HG02798 (cell line): Measurements from ENCODE around the gene PCDHGA8.
"Not testable (repeated sequence)": the region's sequence is repeated elsewhere in the genome, so short reads cannot be mapped to it uniquely, and the experiment has no call there.

Experiments
- ATAC-seq: cut with Tn5 transposase; IDR thresholded peaks from one replicate; pipeline ENCODE4 v1.9.1; 2021; ENCODE audit warnings: mild to moderate bottlenecking; ENCODE audit not compliant: unreplicated experiment, poor library complexity

Gene PCDHGA8

DNA sequence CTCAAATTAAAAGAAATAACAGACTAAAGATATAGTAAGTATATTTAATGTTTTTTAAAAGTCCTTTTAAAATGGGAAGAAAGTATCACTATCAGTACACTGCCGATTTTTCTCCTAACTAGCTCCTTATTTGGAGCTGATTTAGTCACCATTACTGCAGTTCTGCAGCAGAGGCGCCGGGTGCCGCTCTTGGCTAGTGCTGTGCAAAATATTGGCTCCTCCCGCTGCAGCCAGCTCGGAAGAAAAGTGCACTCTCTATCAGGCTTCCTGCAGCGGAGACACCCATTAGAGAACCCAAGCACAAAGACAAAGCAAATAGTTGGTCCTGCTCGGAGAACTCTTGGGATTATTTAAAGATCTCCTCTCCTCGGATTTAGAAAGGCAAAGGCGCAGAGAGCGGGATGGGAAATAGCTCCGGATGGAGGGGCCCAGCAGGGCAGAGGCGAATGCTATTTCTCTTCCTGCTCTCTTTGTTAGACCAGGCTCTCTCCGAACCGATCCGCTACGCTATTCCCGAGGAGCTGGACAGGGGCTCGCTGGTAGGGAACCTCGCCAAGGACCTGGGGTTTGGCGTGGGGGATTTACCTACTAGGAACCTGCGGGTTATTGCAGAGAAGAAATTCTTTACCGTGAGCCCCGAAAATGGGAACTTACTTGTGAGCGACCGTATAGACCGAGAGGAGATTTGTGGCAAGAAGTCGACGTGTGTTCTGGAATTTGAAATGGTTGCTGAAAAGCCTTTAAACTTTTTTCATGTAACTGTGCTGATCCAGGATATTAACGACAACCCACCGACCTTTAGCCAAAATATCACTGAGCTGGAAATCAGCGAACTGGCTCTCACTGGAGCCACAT lies 22.2 kb upstream of the PCDHGA8 start, which contains the start of gene PCDHGB3:
TSS of gene PCDHGB3 (plus strand) at position 249 of the 855 bp plus-strand sequence. CDS start at position 402, 153 bp downstream.
- ATAC-seq = peak; percentile 91

DNA sequence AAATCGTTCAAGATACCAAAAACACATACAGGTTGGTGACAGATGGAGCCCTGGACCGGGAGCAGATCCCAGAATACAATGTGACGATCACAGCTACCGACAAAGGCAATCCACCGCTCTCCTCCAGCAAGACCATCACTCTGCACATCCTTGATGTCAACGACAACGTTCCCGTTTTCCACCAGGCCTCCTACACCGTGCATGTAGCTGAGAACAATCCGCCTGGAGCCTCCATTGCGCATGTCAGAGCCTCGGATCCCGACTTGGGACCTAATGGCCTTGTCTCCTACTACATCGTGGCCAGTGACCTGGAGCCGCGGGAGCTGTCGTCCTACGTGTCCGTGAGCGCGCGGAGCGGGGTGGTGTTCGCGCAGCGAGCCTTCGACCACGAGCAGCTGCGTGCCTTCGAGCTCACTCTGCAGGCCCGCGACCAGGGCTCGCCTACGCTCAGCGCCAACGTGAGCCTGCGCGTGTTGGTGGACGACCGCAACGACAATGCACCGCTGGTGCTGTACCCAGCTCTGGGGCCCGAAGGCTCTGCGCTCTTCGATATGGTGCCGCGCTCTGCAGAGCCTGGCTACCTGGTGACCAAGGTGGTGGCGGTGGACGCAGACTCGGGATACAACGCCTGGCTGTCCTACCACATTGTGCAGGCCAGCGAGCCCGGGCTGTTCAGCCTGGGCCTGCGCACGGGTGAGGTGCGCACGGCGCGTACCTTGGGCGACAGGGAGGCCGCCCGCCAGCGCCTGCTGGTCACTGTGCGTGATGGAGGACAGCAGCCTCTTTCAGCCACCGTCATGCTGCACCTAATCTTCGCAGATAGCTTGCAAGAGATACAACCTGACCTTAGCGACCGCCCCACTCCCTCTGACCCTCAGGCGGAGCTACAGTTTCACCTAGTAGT lies 20.6 kb upstream of the PCDHGA8 start:
- ATAC-seq = no peak

DNA sequence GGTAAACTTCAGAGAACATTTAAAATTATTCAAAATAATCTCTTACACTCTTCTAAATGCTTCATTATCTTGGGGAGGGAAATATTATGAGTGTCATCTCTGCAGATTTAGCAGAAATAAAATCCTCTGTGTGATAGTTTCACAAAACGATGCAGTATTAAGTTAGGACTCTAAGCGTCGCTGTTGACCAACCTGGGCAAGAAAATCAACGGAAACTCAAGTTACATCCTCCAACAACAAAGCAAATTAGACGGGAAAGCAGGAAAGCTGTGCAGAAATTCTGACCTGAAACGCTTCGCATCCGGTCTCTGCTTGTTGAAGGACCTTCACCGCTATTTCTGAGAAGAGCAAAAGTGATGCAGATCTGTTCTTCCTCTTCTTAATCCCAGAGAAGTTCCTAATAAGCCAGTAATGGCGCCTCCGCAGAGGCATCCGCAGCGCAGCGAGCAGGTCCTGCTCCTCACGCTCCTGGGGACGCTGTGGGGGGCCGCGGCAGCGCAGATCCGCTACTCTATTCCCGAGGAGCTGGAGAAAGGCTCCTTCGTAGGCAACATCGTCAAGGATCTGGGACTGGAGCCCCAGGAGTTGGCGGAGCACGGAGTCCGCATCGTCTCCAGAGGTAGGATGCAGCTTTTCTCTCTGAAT lies 18.6 kb upstream of the PCDHGA8 start, which contains the start of gene PCDHGA6:
TSS of gene PCDHGA6 (plus strand) at position 219 of the 645 bp plus-strand sequence. CDS start at position 412, 193 bp downstream.
- ATAC-seq = no peak

DNA sequence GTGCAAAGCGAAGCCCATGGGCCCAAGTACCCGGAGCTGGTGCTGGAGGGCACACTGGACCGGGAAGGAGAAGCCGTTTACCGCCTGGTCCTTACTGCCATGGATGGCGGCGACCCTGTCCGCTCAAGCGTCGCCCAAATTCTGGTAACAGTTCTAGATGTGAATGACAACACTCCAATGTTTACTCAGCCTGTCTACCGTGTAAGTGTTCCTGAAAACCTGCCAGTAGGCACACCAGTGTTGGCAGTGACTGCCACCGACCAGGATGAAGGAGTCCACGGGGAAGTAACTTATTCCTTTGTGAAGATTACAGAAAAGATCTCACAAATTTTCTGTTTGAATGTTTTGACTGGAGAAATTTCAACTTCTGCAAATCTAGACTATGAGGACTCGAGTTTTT lies 17.8 kb upstream of the PCDHGA8 start:
- no peak for ATAC-seq

DNA sequence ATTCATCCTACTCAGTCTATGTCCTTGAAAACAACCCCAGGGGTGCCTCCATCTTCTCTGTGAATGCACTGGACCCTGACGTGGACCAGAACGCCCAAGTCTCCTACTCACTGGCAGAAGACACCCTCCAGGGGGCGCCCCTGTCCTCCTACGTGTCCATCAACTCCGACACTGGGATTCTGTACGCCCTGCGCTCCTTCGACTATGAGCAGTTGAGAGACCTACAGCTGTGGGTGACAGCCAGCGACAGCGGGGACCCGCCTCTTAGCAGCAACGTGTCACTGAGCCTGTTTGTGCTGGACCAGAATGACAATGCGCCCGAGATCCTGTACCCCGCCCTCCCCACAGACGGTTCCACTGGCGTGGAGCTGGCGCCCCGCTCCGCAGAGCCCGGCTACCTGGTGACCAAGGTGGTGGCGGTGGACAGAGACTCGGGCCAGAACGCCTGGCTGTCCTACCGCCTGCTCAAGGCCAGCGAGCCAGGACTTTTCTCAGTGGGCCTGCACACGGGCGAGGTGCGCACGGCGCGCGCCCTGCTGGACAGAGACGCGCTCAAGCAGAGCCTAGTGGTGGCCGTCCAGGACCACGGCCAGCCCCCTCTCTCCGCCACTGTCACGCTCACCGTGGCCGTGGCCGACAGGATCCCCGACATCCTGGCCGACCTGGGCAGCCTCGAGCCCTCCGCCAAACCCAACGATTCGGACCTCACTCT lies 16.8 kb upstream of the PCDHGA8 start:
- ATAC-seq = not testable (repeated sequence)

GRCh38 chr5:141382469-141383294 lies 9.8 kb upstream of the PCDHGA8 start, which contains the start of gene PCDHGA7:
TSS of gene PCDHGA7 (plus strand) at chr5:141382742. CDS start at chr5:141382900, 158 bp downstream.
- ATAC-seq = peak; percentile 52

- no peak for ATAC-seq
These were observed 9.1 kb upstream of the PCDHGA8 start for GRCh38 chr5:141383345-141383744.

GRCh38 chr5:141384471-141385267 lies 7.8 kb upstream of the PCDHGA8 start:
- ATAC-seq = no peak

DNA sequence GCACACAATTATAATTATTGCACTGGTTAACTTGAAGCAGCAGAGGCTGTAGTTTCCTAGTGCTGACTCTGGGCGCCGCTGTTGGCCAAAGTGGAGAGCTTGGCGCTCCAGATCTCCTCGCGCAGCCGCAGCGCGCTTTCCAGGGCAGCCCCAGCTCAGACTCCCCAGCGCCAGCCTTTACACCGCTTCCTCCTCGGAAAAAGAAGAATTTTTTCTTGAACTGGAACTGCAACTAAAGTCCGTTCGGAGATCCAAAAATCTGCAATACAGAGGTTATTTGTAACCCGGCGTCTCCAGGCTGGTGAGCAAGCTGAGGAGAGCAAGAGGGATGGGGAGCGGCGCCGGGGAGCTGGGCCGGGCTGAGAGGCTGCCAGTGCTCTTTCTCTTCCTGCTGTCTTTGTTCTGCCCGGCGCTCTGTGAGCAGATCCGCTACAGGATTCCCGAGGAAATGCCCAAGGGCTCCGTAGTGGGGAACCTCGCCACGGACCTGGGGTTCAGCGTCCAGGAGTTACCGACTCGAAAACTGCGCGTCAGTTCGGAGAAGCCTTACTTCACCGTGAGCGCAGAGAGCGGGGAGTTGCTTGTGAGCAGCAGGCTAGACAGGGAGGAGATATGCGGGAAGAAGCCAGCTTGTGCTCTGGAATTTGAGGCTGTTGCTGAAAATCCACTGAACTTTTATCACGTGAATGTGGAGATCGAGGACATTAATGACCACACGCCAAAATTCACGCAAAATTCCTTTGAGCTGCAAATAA lies 4.7 kb upstream of the PCDHGA8 start, which contains the start of gene PCDHGB4:
TSS of gene PCDHGB4 (plus strand) at position 142 of the 755 bp plus-strand sequence. CDS start at position 329, 187 bp downstream.
- ATAC-seq = peak; percentile 88

DNA sequence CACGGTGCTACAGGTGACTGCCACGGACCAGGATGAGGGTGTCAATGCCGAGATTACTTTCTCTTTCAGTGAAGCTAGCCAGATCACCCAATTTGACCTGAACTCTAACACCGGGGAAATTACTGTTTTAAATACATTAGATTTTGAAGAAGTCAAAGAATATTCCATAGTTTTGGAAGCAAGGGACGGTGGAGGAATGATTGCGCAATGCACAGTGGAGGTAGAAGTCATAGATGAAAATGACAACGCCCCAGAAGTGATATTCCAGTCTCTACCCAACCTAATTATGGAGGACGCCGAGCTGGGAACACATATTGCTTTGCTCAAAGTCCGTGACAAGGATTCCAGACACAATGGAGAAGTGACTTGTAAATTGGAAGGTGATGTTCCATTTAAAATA lies 3.8 kb upstream of the PCDHGA8 start:
- no peak for ATAC-seq

DNA sequence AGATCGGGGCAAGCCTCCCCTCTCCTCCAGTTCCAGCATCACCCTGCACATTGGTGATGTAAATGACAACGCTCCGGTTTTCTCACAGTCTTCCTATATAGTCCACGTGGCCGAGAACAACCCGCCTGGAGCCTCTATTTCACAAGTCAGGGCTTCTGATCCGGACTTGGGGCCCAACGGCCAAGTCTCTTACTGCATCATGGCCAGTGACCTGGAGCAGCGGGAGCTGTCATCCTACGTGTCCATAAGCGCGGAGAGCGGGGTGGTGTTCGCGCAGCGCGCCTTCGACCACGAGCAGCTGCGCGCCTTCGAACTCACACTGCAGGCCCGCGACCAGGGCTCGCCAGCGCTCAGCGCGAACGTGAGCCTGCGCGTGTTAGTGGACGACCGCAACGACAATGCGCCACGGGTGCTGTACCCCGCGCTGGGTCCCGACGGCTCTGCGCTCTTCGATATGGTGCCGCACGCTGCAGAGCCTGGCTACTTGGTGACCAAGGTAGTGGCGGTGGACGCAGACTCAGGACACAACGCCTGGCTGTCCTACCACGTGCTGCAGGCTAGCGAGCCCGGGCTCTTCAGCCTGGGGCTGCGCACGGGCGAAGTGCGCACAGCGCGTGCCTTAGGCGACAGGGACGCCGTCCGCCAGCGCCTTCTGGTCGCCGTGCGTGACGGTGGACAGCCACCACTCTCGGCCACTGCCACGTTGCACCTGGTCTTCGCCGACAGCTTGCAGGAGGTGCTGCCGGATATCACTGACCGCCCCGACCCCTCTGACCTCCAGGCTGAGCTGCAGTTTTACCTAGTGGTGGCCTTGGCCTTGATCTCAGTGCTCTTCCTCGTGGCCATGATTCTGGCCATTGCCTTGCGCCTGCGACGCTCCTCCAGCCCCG lies 3.0 kb upstream of the PCDHGA8 start:
- ATAC-seq = no peak

DNA sequence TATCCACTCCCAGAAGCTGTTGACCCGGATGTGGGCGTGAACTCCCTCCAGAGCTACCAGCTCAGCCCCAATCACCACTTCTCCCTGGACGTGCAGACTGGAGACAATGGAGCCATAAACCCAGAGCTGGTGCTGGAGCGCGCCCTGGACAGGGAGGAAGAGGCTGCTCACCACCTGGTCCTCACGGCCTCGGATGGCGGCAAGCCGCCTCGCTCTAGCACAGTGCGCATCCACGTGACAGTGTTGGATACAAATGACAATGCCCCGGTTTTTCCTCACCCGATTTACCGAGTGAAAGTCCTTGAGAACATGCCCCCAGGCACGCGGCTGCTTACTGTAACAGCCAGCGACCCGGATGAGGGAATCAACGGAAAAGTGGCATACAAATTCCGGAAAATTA lies 834 bp downstream of the PCDHGA8 start:
- no peak for ATAC-seq

GRCh38 chr5:141394401-141395187 lies 2.2 kb downstream of the PCDHGA8 start:
- ATAC-seq = not testable (repeated sequence)

GRCh38 chr5:141397756-141398551 lies 5.5 kb downstream of the PCDHGA8 start, which contains the start of gene PCDHGB5:
TSS of gene PCDHGB5 (plus strand) at chr5:141397947. CDS start at chr5:141398128, 181 bp downstream.
- peak; percentile 96 for ATAC-seq
